Right lobe of liver (tissue), 4 donors: ENCODE measurements around the gene IZUMO4.

Experiments
- CTCF ChIP-seq, 4 donors: fragments of 200-600 bp in 3 of 4; fragments of 450-650 bp in 1 of 4; IDR thresholded peaks; one replicate each; pipeline versions ENCODE4 v1.5.1 to v1.8.0; 2016 to 2022; ENCODE audit warnings: antibody characterized with exemption in 4 of 4, mild to moderate bottlenecking in 2 of 4
- POLR2A ChIP-seq: fragments of 450-650 bp; IDR thresholded peaks from one replicate; pipeline ENCODE4 v1.6.1; 2017; ENCODE audit warnings: antibody characterized with exemption, mild to moderate bottlenecking
- donor health status: DM: no; HTN: no; CAD: no.
- donor health status: DM: no; HTN: no; CAD: no.
- donor health status: DM: no; HTN: yes; CAD: no.

- no peak for TF ChIP-seq CTCF (IDR thresholded peaks at IDR 0.05)
- no peak for TF ChIP-seq POLR2A
Observed at GRCh38 chr19:2064395-2064787, 32.3 kb upstream of the IZUMO4 start.
